Activated naive CD4-positive, alpha-beta T cell treated with anti-CD3 and anti-CD28 coated beads, Interleukin-2, amount 50 U/mL, for 72 hours (primary cell): ENCODE data around the gene GCN1. TPM values are rescaled to one million over a fixed set of nuclear protein-coding genes. Genes with fewer than 3 reads are reported as not detected.

ENCODE experiments used
- ATAC-seq, 2 donors: fragments of 150-1000 bp; cut with Tn5 transposase; 2 replicates each; pipeline ENCODE4 v1.10.0; 2021; ENCODE audit warnings: mild to moderate bottlenecking in 2 of 2, moderate library complexity in 2 of 2
- DNase-seq, 2 donors: peaks; one replicate each; pipeline ENCODE4 v3.0.0; 2021 to 2022; ENCODE audit warnings: low spot score in 2 of 2
- H3K27ac Mint-ChIP-seq, 2 donors: one replicate each; pipeline ENCODE4 v1.8.0; 2022; ENCODE audit warnings: mild to moderate bottlenecking in 2 of 2, mixed read lengths in 2 of 2
- H3K36me3 Mint-ChIP-seq, 2 donors: one replicate each; pipeline ENCODE4 v1.8.0; 2022; ENCODE audit warnings: mixed read lengths in 2 of 2
- H3K9me3 Mint-ChIP-seq, 2 donors: one replicate each; pipeline ENCODE4 v1.8.0; 2022; ENCODE audit warnings: mixed read lengths in 2 of 2
- total RNA-seq, 2 donors: library from RNA; stranded (reverse); gene quantifications; one replicate each; pipeline ENCODE4 v1.2.3, GENCODE V29; 2022

Gene GCN1
- total RNA-seq, 2 donors from 2014 or later, result 114 to 131 TPM

GRCh38 chr12:120170631-120171030, 23.9 kb downstream of the GCN1 start:
- ATAC-seq, result no peak

GRCh38 chr12:120169946-120170345, 24.6 kb downstream of the GCN1 start:
- ATAC-seq (peak; percentile 13 to 26), DNase-seq (no peak)
- no peak overlapping the region for H3K27ac Mint-ChIP-seq
- peaks cover 12 to 17% of the 10 kb centered on the region in 2 donors for H3K36me3 Mint-ChIP-seq
- no peaks in the 10 kb centered on the region for H3K9me3 Mint-ChIP-seq

More at GRCh38 chr12:120170631-120171030, 23.9 kb downstream of the GCN1 start:
- Mint-ChIP-seq H3K27ac (no peak overlapping the region), H3K36me3 (peaks cover 12 to 17% of the 10 kb centered on the region in 2 donors), H3K9me3 (no peaks in the 10 kb centered on the region)
- no peak for DNase-seq

- H3K27ac Mint-ChIP-seq, result peak overlapping the region in 1 of 2 donors; percentile 78
- DNase-seq, result no peak
- no peaks in the 10 kb centered on the region for H3K9me3 Mint-ChIP-seq
- peaks cover 8 to 14% of the 10 kb centered on the region in 2 donors for H3K36me3 Mint-ChIP-seq
- no peak for ATAC-seq
Observed at GRCh38 chr12:120168337-120168736, 26.2 kb downstream of the GCN1 start.

- Mint-ChIP-seq H3K27ac (peak overlapping the region in 1 of 2 donors; percentile 78), H3K9me3 (no peaks in the 10 kb centered on the region), H3K36me3 (peaks cover 5 to 10% of the 10 kb centered on the region in 2 donors)
- ATAC-seq (no peak), DNase-seq (no peak)
Observed at GRCh38 chr12:120167529-120168095, 26.9 kb downstream of the GCN1 start.

GRCh38 chr12:120164293-120164692, 30.2 kb downstream of the GCN1 start:
- peaks cover 19 to 26% of the 10 kb centered on the region in 2 donors for H3K36me3 Mint-ChIP-seq
- ATAC-seq (no peak), DNase-seq (no peak)
- H3K9me3 Mint-ChIP-seq, result no peaks in the 10 kb centered on the region
- no peak overlapping the region for H3K27ac Mint-ChIP-seq

GRCh38 chr12:120162763-120163162, 31.8 kb downstream of the GCN1 start:
- peak overlapping the region in 1 of 2 donors; percentile 60 for H3K27ac Mint-ChIP-seq
- H3K36me3 Mint-ChIP-seq, result peaks cover 18 to 23% of the 10 kb centered on the region in 2 donors
- no peaks in the 10 kb centered on the region for H3K9me3 Mint-ChIP-seq
- DNase-seq (no peak), ATAC-seq (no peak)

GRCh38 chr12:120161852-120162251, 32.7 kb downstream of the GCN1 start:
- Mint-ChIP-seq H3K27ac (no peak overlapping the region), H3K36me3 (peaks cover 20 to 25% of the 10 kb centered on the region in 2 donors), H3K9me3 (no peaks in the 10 kb centered on the region)
- ATAC-seq (no peak), DNase-seq (no peak)

- ATAC-seq, result no peak
- H3K9me3 Mint-ChIP-seq, result no peaks in the 10 kb centered on the region
- H3K36me3 Mint-ChIP-seq, result peaks cover 20 to 32% of the 10 kb centered on the region in 2 donors
- DNase-seq, result no peak
- H3K27ac Mint-ChIP-seq, result peak overlapping the region; percentile 27 to 65
Observed at GRCh38 chr12:120159509-120160237, 34.8 kb downstream of the GCN1 start.

GRCh38 chr12:120158351-120158750, 36.2 kb downstream of the GCN1 start:
- Mint-ChIP-seq H3K27ac (no peak overlapping the region), H3K9me3 (no peaks in the 10 kb centered on the region), H3K36me3 (peaks cover 20 to 32% of the 10 kb centered on the region in 2 donors)
- DNase-seq, result no peak
- no peak for ATAC-seq

- peak overlapping the region in 1 of 2 donors; percentile 57 for H3K27ac Mint-ChIP-seq
- H3K9me3 Mint-ChIP-seq, result no peaks in the 10 kb centered on the region
Observed at GRCh38 chr12:120157678-120158077, 36.8 kb downstream of the GCN1 start.

GRCh38 chr12:120156315-120157259, 37.9 kb downstream of the GCN1 start:
- ATAC-seq (peak in 1 of 2 donors; percentile 16), DNase-seq (no peak)
- Mint-ChIP-seq H3K9me3 (no peaks in the 10 kb centered on the region), H3K27ac (no peak overlapping the region), H3K36me3 (peaks cover 19 to 30% of the 10 kb centered on the region in 2 donors)

More at GRCh38 chr12:120157678-120158077, 36.8 kb downstream of the GCN1 start:
- peaks cover 20 to 32% of the 10 kb centered on the region in 2 donors for H3K36me3 Mint-ChIP-seq
- ATAC-seq (no peak), DNase-seq (no peak)

- DNase-seq (no peak), ATAC-seq (no peak)
- H3K27ac Mint-ChIP-seq, result no peak overlapping the region
- peaks cover 4 to 16% of the 10 kb centered on the region in 2 donors for H3K36me3 Mint-ChIP-seq
- H3K9me3 Mint-ChIP-seq, result no peaks in the 10 kb centered on the region
Observed at GRCh38 chr12:120155072-120155471, 39.4 kb downstream of the GCN1 start.

- ATAC-seq (no peak), DNase-seq (no peak)
- peak overlapping the region in 1 of 2 donors; percentile 29 for H3K27ac Mint-ChIP-seq
- H3K9me3 Mint-ChIP-seq, result no peaks in the 10 kb centered on the region
- H3K36me3 Mint-ChIP-seq, result peaks cover 0 to 4% of the 10 kb centered on the region in 2 donors
Observed at GRCh38 chr12:120150919-120151525, 43.5 kb downstream of the GCN1 start.

GRCh38 chr12:120148011-120148410, 46.5 kb downstream of the GCN1 start:
- DNase-seq, result no peak
- H3K36me3 Mint-ChIP-seq, result peaks cover 0 to 4% of the 10 kb centered on the region in 2 donors
- ATAC-seq, result no peak
- H3K27ac Mint-ChIP-seq, result no peak overlapping the region
- no peaks in the 10 kb centered on the region for H3K9me3 Mint-ChIP-seq

- H3K36me3 Mint-ChIP-seq, result peaks cover 10 to 20% of the 10 kb centered on the region in 2 donors
- DNase-seq (no peak), ATAC-seq (no peak)
- no peaks in the 10 kb centered on the region for H3K9me3 Mint-ChIP-seq
- H3K27ac Mint-ChIP-seq, result no peak overlapping the region
Observed at GRCh38 chr12:120145164-120145563, 49.4 kb downstream of the GCN1 start.

- H3K36me3 Mint-ChIP-seq, result peaks cover 14 to 25% of the 10 kb centered on the region in 2 donors
- no peak overlapping the region for H3K27ac Mint-ChIP-seq
- DNase-seq (no peak), ATAC-seq (no peak)
- H3K9me3 Mint-ChIP-seq, result no peaks in the 10 kb centered on the region
Observed at GRCh38 chr12:120144215-120144614, 50.3 kb downstream of the GCN1 start.
